ENCODE measurements around the gene EPB41L5.

EPB41L5 gene

DNA sequence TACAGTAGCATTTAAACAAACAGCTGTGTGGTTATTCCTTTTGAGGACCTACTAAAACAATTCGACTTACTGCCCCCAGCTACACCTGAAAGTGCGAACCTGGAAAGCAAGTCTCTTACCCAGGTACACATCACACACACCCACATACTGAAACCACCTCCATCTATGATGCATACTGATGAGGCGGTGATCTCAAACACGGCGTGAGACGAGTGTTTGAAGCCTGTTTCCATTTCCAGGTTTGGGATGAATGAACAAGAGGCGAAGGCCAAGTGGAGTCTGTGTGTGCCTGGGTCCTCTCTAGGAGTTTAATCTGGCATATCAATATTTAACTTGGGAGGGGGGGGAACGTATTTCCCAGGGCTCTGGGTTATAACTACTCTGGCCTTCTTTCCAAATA is 208.7 kb downstream of the EPB41L5 start:
- Histone ChIP-seq H3K79me2 (peaks cover 14% of the 10 kb centered on the region), H3K27ac (no peak overlapping the region), H3K9me3 (ENCODE audit: control insufficient read depth, low read length) (no peaks in the 10 kb centered on the region), H2AFZ (no peak overlapping the region), H3K36me3 (ENCODE audit: control insufficient read depth, insufficient read depth, low read length) (no peaks in the 10 kb centered on the region), H3K27me3 (ENCODE audit: control insufficient read depth, insufficient read depth, low read length) (no peaks in the 10 kb centered on the region), H3K9ac (no peak overlapping the region), H3K4me1 (peaks cover 31% of the 10 kb centered on the region), H3K4me2 (ENCODE audit: low read length) (peak overlapping the region; percentile 3), H3K4me3 (ENCODE audit: low read depth, low read length) (no peak overlapping the region)
- TF ChIP-seq, protein P1, sequence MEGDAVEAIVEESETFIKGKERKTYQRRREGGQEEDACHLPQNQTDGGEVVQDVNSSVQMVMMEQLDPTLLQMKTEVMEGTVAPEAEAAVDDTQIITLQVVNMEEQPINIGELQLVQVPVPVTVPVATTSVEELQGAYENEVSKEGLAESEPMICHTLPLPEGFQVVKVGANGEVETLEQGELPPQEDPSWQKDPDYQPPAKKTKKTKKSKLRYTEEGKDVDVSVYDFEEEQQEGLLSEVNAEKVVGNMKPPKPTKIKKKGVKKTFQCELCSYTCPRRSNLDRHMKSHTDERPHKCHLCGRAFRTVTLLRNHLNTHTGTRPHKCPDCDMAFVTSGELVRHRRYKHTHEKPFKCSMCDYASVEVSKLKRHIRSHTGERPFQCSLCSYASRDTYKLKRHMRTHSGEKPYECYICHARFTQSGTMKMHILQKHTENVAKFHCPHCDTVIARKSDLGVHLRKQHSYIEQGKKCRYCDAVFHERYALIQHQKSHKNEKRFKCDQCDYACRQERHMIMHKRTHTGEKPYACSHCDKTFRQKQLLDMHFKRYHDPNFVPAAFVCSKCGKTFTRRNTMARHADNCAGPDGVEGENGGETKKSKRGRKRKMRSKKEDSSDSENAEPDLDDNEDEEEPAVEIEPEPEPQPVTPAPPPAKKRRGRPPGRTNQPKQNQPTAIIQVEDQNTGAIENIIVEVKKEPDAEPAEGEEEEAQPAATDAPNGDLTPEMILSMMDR (IDR thresholded peaks at IDR 0.05) = no peak

DNA sequence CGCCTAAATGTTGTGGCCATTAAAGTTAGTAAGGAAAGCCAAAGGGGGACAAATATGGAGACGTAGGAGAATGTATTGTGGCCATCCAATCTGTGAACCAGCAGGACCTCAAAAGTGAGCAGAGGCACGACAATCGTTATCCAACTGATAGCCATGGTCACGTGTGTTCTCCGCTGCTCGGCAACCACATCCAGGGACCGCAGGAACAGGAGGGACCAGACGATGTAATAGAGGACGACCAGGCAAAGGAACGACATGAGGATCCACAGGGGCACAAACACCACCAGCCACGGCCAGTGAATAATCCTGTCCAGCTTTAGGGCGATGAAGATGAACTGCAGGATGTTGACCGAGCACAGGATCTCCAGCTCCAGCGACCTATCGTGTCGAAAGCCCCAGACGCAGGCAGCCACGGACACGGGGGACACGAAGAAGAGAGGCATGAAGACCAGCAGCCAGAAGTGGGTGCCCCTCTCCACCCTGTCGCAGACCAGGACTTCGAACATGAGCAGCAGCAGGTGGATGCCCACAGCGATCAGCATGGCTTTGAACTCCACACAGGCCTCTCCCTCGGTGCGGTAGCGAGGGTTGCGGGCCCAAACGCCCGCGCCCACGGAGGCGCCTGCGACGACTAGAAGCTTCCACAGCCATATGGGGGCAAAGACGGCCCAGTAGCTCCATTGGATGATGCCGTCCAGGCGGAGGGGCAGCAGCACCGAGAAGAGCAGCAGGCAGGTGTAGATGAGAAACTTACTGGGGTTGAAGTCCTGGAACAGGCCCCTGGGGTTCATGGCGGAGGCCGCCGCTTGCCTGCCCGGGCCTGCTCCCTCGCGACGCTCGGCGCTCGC is 209.5 kb downstream of the EPB41L5 start:
- Histone ChIP-seq H3K9ac (no peak overlapping the region), H3K79me2 (peaks cover 14% of the 10 kb centered on the region), H3K36me3 (ENCODE audit: control insufficient read depth, insufficient read depth, low read length) (no peaks in the 10 kb centered on the region), H3K4me1 (peaks cover 39% of the 10 kb centered on the region), H2AFZ (peak overlapping the region; percentile 85), H3K27ac (peak overlapping the region; percentile 97), H3K9me3 (ENCODE audit: control insufficient read depth, low read length) (no peaks in the 10 kb centered on the region), H3K27me3 (ENCODE audit: control insufficient read depth, insufficient read depth, low read length) (no peaks in the 10 kb centered on the region), H3K4me3 (ENCODE audit: low read depth, low read length) (peak overlapping the region; percentile 80), H3K4me2 (ENCODE audit: low read length) (peak overlapping the region; percentile 97)
- TF ChIP-seq, protein P1 (IDR thresholded peaks at IDR 0.05) = no peak

DNA sequence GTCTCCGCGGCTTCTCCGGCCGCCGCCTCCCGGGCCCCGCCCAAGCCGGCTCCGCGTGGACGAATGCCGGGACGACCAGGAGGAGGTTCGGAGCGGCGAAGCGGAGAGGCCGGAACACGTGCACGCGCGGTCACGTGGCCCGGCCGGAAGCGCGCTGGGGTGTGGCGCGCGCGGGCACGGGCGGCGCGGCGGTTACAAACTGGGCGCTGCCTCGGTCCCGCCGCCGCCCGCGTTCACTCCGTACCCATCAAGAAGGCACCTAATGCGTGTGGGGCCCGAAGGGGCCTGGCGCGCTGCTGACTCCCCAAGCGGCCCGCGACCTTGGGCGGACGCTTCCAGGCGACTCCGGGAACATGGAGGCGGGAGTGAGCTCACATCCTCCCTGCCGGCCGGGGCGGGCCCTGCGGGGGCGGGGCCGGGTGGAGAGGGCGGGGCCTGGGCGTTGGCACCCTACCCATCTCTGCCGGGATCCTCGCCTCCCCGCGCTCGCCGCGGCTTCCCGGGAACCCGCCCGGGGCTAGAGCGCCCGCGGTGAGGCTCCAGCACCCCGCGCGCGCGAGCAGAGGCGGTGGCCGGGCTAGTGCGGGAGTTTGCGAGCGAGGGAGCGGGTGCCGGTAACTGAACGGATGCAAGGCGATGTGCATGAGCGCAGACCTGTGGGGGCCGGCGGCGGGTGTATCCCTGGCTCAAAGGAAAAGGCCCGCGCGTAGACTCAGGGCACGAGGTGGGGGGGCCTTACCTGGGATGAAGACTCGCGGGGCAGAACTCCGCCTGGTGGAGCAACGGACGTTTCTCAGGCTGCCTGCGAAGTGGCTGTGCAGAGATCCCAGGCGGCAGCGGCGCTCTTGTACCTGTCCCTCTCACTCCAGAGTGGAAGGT is 210.4 kb downstream of the EPB41L5 start, which contains the start of gene TMEM185B:
TSS of gene TMEM185B (minus strand) at position 367 of the 879 bp plus-strand sequence. CDS start 424 bp downstream, outside the sequence.
- no peaks in the 10 kb centered on the region for H3K36me3 ChIP-seq (ENCODE audit: control insufficient read depth, insufficient read depth, low read length)
- TF ChIP-seq, protein P1 (IDR thresholded peaks at IDR 0.05) = peak; percentile 63
- H3K79me2 ChIP-seq = peaks cover 10% of the 10 kb centered on the region
- no peaks in the 10 kb centered on the region for H3K9me3 ChIP-seq (ENCODE audit: control insufficient read depth, low read length)
- H3K27ac ChIP-seq = peak within 1 kb of the TSS; percentile 97
- peak within 1 kb of the TSS; percentile 80 for H3K4me3 ChIP-seq (ENCODE audit: low read depth, low read length)
- peaks cover 46% of the 10 kb centered on the region for H3K4me1 ChIP-seq
- peak within 1 kb of the TSS; percentile 85 for H2AFZ ChIP-seq
- H3K4me2 ChIP-seq (ENCODE audit: low read length) = peak within 1 kb of the TSS; percentile 97
- no peaks in the 10 kb centered on the region for H3K27me3 ChIP-seq (ENCODE audit: control insufficient read depth, insufficient read depth, low read length)
- peak within 1 kb of the TSS; percentile 1 for H3K9ac ChIP-seq

DNA sequence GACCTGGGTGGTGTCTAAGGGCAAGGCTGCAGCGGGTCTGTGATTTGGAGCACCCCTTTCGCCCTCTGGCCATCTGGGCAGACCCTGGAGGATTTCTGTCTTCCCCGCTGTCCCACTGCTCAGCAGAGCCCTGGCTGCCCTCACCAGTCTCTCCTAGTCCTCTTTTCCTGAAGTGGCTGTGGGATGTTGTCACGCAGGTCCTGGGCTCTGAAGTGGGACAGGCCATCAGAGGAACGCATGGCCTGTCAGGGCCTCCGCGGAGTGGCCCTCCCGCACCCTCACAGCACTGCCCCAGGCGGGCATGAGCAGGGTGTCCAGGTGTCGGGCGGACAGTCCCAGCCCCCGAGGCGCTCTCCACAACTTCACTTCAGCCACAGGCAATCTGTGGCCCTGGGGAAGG is 211.4 kb downstream of the EPB41L5 start:
- H3K36me3 ChIP-seq (ENCODE audit: control insufficient read depth, insufficient read depth, low read length) = no peaks in the 10 kb centered on the region
- H3K27me3 ChIP-seq (ENCODE audit: control insufficient read depth, insufficient read depth, low read length) = no peaks in the 10 kb centered on the region
- H3K27ac ChIP-seq = peak overlapping the region; percentile 97
- no peak overlapping the region for H2AFZ ChIP-seq
- H3K79me2 ChIP-seq = peaks cover 10% of the 10 kb centered on the region
- TF ChIP-seq, protein P1 (IDR thresholded peaks at IDR 0.05) = no peak
- peak overlapping the region; percentile 80 for H3K4me3 ChIP-seq (ENCODE audit: low read depth, low read length)
- no peak overlapping the region for H3K9ac ChIP-seq
- H3K9me3 ChIP-seq (ENCODE audit: control insufficient read depth, low read length) = no peaks in the 10 kb centered on the region
- H3K4me2 ChIP-seq (ENCODE audit: low read length) = peak overlapping the region; percentile 97
- peaks cover 56% of the 10 kb centered on the region for H3K4me1 ChIP-seq
